Neural crest cell (in vitro differentiated cells): Measurements from ENCODE around the gene CDKN2D. TPM values are rescaled to one million over a fixed set of nuclear protein-coding genes. Genes with fewer than 3 reads are reported as not detected.
"Not testable (repeated sequence)": the region's sequence is repeated elsewhere in the genome, so short reads cannot be mapped to it uniquely, and the experiment has no call there.

Experiments
- DNase-seq: peaks from one replicate; pipeline ENCODE4 v3.0.0; 2021; ENCODE audit warnings: low read depth, mixed read lengths, low spot score
- H3K27ac Mint-ChIP-seq: one replicate; pipeline ENCODE4 v1.8.0; 2021; ENCODE audit warnings: mild to moderate bottlenecking, mixed read lengths; ENCODE audit not compliant: unreplicated experiment
- H3K27me3 Mint-ChIP-seq: 2 replicates; pipeline ENCODE4 v1.8.0; 2021; ENCODE audit warnings: low read depth, mild to moderate bottlenecking, mixed read lengths
- H3K36me3 Mint-ChIP-seq: 2 replicates; pipeline ENCODE4 v1.8.0; 2021; ENCODE audit warnings: low read depth, mild to moderate bottlenecking, mixed read lengths
- H3K4me1 Mint-ChIP-seq: 2 replicates; pipeline ENCODE4 v1.8.0; 2021; ENCODE audit warnings: mixed read lengths
- H3K4me3 Mint-ChIP-seq: one replicate; pipeline ENCODE4 v1.8.0; 2021; ENCODE audit warnings: mild to moderate bottlenecking, mixed read lengths
- H3K9me3 Mint-ChIP-seq: 2 replicates; pipeline ENCODE4 v1.8.0; 2021; ENCODE audit warnings: mixed read lengths
- total RNA-seq: library from RNA; stranded (reverse); gene quantifications from 2 replicates; pipeline ENCODE4 v1.2.1, GENCODE V29; 2021
- TF ChIP-seq, protein P1 (sequence below): fragments of 200-600 bp; sonication (generic); conservative IDR thresholded peaks from 2 replicates; pipeline ENCODE4 v1.5.0; 2021; ENCODE audit warnings: antibody characterized with exemption, mild to moderate bottlenecking

CDKN2D gene
- total RNA-seq, 1 donor from 2014 or later: 8.7 TPM

DNA sequence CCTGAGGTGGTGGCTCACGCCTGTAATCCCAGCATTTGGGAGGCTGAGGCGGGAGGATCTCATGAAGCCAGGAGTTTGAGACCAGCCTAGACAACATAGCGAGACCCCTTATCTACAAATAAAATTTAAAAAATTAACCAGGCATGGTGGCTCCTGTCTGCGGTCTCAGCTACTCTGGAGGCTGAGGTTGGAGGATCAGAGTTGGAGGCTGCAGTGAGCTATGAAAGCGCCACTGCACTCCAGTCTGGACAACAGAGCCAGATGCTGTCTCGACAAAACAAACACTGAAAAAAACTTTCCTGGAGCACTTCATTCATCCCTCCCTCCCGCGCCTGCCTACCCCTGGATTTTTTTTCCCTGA lies 25.7 kb downstream of the CDKN2D start:
- Mint-ChIP-seq H3K4me1 (peaks cover 10% of the 10 kb centered on the region), H3K27me3 (peaks cover 8% of the 10 kb centered on the region), H3K36me3 (no peaks in the 10 kb centered on the region), H3K9me3 (no peaks in the 10 kb centered on the region), H3K4me3 (peak overlapping the region; percentile 87), H3K27ac (no peak overlapping the region)
- TF ChIP-seq, protein P1, sequence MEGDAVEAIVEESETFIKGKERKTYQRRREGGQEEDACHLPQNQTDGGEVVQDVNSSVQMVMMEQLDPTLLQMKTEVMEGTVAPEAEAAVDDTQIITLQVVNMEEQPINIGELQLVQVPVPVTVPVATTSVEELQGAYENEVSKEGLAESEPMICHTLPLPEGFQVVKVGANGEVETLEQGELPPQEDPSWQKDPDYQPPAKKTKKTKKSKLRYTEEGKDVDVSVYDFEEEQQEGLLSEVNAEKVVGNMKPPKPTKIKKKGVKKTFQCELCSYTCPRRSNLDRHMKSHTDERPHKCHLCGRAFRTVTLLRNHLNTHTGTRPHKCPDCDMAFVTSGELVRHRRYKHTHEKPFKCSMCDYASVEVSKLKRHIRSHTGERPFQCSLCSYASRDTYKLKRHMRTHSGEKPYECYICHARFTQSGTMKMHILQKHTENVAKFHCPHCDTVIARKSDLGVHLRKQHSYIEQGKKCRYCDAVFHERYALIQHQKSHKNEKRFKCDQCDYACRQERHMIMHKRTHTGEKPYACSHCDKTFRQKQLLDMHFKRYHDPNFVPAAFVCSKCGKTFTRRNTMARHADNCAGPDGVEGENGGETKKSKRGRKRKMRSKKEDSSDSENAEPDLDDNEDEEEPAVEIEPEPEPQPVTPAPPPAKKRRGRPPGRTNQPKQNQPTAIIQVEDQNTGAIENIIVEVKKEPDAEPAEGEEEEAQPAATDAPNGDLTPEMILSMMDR: no peak
- DNase-seq: no peak

DNA sequence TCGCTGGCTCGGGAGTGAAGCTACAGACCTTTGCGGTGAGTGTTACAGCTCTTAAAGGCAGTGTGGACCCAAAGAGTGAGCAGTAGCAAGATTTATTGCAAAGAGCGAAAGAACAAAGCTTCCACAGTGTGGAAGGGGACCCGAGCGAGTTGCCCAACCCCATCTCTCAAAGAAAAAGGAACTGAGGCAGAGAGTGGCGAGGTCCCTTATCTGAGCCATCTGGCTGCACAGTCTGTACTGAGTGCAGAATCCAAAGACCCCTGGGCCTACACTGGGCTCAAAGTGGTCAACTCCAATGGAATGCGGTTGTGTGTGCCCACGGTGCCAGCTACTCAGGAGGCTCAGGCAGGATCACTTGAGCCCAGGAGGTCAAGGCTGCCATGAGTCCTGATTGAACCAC lies 29.8 kb downstream of the CDKN2D start:
- H3K27me3 Mint-ChIP-seq: peaks cover 14% of the 10 kb centered on the region
- H3K27ac Mint-ChIP-seq, H3K36me3 Mint-ChIP-seq, DNase-seq, H3K9me3 Mint-ChIP-seq, H3K4me1 Mint-ChIP-seq: not testable (repeated sequence)
- H3K4me3 Mint-ChIP-seq: peak overlapping the region; percentile 21

DNA sequence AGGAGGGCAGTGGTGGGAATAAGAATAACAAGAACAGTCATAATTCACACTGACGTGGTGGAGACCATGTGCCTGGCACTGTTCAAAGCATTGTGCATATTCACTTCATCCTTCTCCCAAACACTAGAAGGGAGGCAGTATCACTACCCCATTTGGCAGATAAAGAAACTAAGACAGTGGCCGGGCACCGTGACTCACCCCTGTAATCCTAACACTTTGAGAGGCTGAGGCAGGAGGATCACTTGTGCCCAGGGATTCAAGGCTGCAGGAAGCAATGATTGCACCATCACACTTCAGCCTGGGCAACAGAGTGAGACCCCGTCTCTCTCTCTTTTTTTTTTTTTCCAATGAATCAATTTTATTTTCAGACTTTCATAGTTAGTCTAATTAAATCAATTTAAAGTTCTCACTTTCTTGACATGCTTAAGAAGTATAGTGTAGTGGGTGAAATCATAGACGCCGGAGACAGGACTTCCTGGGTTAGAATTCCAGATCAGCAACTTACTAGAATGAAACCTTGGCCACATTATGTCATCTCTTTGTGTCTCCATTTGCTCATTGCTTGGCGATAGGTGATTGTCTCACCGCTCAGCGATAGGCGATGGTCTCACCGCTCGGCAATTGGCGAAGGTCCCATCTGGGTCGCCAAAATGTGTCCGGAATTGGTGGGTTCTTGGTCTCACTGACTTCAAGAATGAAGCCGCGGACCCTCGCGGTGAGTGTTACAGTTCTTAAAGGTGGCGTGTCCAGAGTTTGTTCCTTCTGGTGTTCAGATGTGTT lies 30.4 kb downstream of the CDKN2D start:
- H3K27me3 Mint-ChIP-seq: peaks cover 14% of the 10 kb centered on the region
- peak overlapping the region; percentile 21 for H3K4me3 Mint-ChIP-seq
- DNase-seq: no peak
- no peaks in the 10 kb centered on the region for H3K4me1 Mint-ChIP-seq
- no peak overlapping the region for H3K27ac Mint-ChIP-seq
- no peaks in the 10 kb centered on the region for H3K36me3 Mint-ChIP-seq
- TF ChIP-seq, protein P1: no peak
- no peaks in the 10 kb centered on the region for H3K9me3 Mint-ChIP-seq

DNA sequence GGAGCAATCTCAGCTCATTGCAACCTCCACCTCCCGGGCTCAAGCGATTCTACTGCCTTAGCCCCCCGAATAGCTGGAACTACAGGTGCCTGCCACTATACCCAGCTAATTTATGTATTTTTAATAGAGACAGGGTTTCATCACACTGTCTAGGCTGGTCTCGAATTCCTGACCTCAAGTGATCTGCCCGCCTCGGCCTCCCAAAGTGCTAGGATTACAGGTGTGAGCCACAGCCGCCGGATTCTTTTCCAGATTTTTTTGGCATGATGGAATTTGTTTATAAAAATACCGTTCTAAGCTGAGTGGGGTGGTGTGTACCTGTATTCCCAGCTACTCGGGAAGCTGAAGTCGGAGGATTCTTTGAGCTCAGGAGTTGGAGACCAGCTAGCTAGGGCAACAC lies 31.1 kb downstream of the CDKN2D start:
- TF ChIP-seq, protein P1: no peak
- Mint-ChIP-seq H3K4me1 (no peaks in the 10 kb centered on the region), H3K36me3 (no peaks in the 10 kb centered on the region), H3K9me3 (no peaks in the 10 kb centered on the region), H3K27ac (no peak overlapping the region), H3K27me3 (peaks cover 14% of the 10 kb centered on the region), H3K4me3 (no peak overlapping the region)
- no peak for DNase-seq

DNA sequence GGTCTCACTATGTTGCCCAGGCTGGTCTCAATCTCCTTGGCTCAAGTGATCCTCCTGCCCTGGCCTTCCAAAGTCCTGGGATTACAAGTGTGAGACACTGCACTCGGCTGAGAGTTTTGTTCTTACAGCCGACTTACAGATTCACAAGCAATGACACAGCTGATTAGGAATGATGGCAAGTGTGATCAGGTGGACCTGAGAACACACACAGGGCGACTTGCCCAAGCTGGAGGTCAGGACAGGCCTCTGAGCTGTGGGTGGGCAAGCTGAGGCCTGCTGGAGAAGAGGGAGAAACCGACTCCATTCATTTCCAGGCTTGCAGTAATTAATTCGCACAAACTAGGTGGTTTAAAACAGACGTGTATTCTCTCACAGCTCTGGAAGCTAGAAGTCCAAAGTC lies 33.2 kb downstream of the CDKN2D start:
- DNase-seq: no peak
- no peaks in the 10 kb centered on the region for H3K36me3 Mint-ChIP-seq
- H3K9me3 Mint-ChIP-seq: no peaks in the 10 kb centered on the region
- no peak overlapping the region for H3K4me3 Mint-ChIP-seq
- peaks cover 11% of the 10 kb centered on the region for H3K27me3 Mint-ChIP-seq
- no peaks in the 10 kb centered on the region for H3K4me1 Mint-ChIP-seq
- TF ChIP-seq, protein P1: no peak
- no peak overlapping the region for H3K27ac Mint-ChIP-seq

DNA sequence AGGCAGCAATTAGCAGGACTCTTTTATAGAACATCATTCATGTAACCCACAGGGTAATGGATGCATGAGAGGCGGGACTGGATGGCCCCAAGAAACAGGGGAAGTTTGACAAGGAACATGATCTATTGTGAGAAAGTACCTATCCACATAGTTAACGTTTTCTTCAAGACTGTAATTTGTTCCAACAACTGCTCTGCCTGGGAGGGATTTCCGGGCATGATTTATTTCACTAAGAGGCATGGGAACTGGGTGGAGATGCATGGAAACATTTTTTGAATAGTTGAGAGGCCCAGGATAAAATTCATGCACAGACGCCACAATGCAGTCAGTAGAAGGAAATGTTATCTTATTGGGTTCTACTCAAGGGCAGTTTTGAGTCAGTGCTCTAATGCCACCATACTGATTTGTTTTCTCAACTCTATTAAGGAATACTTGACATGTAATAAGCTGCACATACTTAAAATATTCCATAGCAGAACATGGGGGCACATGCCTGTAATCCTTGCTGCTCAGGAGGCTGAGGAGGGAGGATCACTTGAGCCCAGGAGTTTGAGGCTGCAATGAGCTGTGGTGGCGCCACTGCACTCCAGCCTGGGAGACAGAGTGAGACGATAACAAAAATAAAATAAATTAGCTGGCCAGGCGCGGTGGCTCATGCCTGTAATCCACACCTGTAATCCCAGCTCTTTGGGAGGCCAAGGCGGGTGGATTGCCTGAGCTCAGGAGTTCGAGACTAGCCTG lies 35.0 kb downstream of the CDKN2D start:
- TF ChIP-seq, protein P1: no peak
- no peak overlapping the region for H3K27ac Mint-ChIP-seq

More for the DNA sequence above, 35.0 kb downstream of the CDKN2D start:
- Mint-ChIP-seq H3K9me3 (no peaks in the 10 kb centered on the region), H3K27me3 (peaks cover 9% of the 10 kb centered on the region), H3K4me3 (no peak overlapping the region), H3K36me3 (no peaks in the 10 kb centered on the region), H3K4me1 (no peaks in the 10 kb centered on the region)
- no peak for DNase-seq
